ENCODE data around the gene MRPL27.

Gene MRPL27

GRCh38 chr17:50359998-50360461, 13.0 kb downstream of the MRPL27 start:
- DNase-seq (ENCODE audit: low read depth) = no peak

- no peak for DNase-seq (ENCODE audit: low read depth)
Observed at GRCh38 chr17:50359005-50359699, 13.8 kb downstream of the MRPL27 start.

- no peak for DNase-seq (ENCODE audit: low read depth)
Observed at GRCh38 chr17:50358177-50358576, 14.8 kb downstream of the MRPL27 start.

- no peak for DNase-seq (ENCODE audit: low read depth)
Observed at GRCh38 chr17:50356892-50357510, 16.0 kb downstream of the MRPL27 start.

GRCh38 chr17:50356418-50356817, 16.6 kb downstream of the MRPL27 start:
- DNase-seq (ENCODE audit: low read depth) = no peak

- DNase-seq (ENCODE audit: low read depth) = no peak
Observed at GRCh38 chr17:50355701-50356341, 17.2 kb downstream of the MRPL27 start.

- no peak for DNase-seq (ENCODE audit: low read depth)
Observed at GRCh38 chr17:50355336-50355700, 17.7 kb downstream of the MRPL27 start.

- no peak for DNase-seq (ENCODE audit: low read depth)
Observed at GRCh38 chr17:50354776-50355175, 18.2 kb downstream of the MRPL27 start.

- no peak for DNase-seq (ENCODE audit: low read depth)
Observed at GRCh38 chr17:50354198-50354597, 18.8 kb downstream of the MRPL27 start.

GRCh38 chr17:50353600-50354195, 19.3 kb downstream of the MRPL27 start:
- no peak for DNase-seq (ENCODE audit: low read depth)

GRCh38 chr17:50352693-50353599, 20.0 kb downstream of the MRPL27 start:
- no peak for DNase-seq (ENCODE audit: low read depth)

GRCh38 chr17:50352072-50352692, 20.8 kb downstream of the MRPL27 start:
- DNase-seq (ENCODE audit: low read depth) = no peak

GRCh38 chr17:50350733-50351132, 22.3 kb downstream of the MRPL27 start:
- DNase-seq (ENCODE audit: low read depth) = no peak

GRCh38 chr17:50349243-50349600, 23.8 kb downstream of the MRPL27 start:
- DNase-seq (ENCODE audit: low read depth) = no peak

- DNase-seq (ENCODE audit: low read depth) = no peak
Observed at GRCh38 chr17:50348522-50349242, 24.3 kb downstream of the MRPL27 start.

GRCh38 chr17:50347894-50348291, 25.1 kb downstream of the MRPL27 start:
- no peak for DNase-seq (ENCODE audit: low read depth)

- DNase-seq (ENCODE audit: low read depth) = no peak
Observed at GRCh38 chr17:50347117-50347893, 25.7 kb downstream of the MRPL27 start.

GRCh38 chr17:50346313-50347116, 26.5 kb downstream of the MRPL27 start:
- DNase-seq (ENCODE audit: low read depth) = peak; percentile 45

All from activated T-helper 9 cell treated with anti-CD3 and anti-CD28 coated beads, Interleukin-2, amount 50 U/mL, for 16 hours (primary cell).